ENCODE results near the gene YIPF1.

YIPF1 gene

DNA sequence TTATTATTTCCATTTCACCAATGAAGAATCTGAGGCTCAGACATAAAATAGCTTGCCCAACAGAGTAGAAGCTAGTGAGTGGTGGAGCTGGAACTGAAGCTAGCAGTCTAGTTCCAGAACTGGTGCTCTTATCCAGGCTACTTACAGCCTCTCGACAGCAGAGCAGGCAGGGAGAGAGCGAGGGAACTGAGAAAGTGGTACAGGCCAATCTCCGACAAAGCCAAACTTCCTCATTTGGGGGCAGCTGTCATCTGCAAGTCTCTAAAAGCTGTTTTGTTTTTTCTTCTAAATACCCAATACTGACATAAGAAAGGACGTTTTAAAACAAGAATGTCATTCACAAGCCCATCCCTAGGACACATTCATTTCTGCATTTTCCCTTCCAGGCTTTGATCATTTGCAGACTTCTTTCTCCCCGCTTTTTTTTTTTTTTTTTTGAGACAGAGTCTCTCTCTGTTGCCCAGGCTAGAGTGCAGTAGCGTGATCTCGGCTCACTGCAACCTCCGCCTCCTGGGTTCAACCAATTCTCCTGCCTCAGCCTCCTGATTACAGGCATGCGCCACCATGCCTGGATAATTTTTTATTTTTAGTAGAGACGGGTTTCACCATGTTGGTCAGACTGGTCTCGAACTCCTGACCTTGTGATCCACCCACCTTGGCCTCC lies 20.0 kb downstream of the YIPF1 start:
- H3K4me3 ChIP-seq (ENCODE audit: low read length): peak overlapping the region; percentile 48; the same call in 1 of the 2 replicates
- no peaks in the 10 kb centered on the region for H3K79me2 ChIP-seq (ENCODE audit: low read length)
- H3K4me2 ChIP-seq (ENCODE audit: low read length): peak overlapping the region; percentile 58
- no peak overlapping the region for H2AFZ ChIP-seq (ENCODE audit: low read depth, low read length)
- peaks cover 13% of the 10 kb centered on the region for H3K4me1 ChIP-seq (ENCODE audit: low read length)
- no peak overlapping the region for H3K9ac ChIP-seq (ENCODE audit: low read length)
- H3K27me3 ChIP-seq (ENCODE audit: low read depth, low read length): no peaks in the 10 kb centered on the region
- no peaks in the 10 kb centered on the region for H3K36me3 ChIP-seq (replicated peaks; ENCODE audit: low read depth, low read length)
- no peak for TF ChIP-seq EZH2phosphoT487 (IDR thresholded peaks at IDR 0.05; ENCODE audit: low read depth)
- TF ChIP-seq CTCF (IDR thresholded peaks at IDR 0.05; ENCODE audit: low read depth, low read length): no peak
- no peaks in the 10 kb centered on the region for H4K20me1 ChIP-seq (ENCODE audit: insufficient read depth, low read length)
- peak overlapping the region; percentile 59 for H3K27ac ChIP-seq (ENCODE audit: low read length)
- H3K9me3 ChIP-seq (ENCODE audit: insufficient read depth, low read length): no peaks in the 10 kb centered on the region

DNA sequence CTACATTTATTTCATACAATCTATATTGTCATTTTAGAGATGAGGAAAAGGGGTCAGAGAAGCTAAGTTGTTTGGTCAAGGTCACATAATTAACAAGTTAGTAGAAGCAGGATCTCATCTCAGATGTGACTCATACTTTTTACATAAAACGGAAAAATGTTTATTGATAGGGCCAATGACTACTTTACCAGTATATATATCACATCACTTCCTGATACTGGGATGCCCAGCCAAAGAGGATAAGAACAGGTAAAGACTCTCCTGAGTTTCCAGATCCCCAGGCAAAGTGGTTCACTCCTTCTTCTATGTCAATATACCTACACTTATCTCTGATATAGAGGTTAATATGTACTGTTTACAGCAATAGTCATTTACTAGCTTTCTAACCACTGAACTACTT lies 21.0 kb downstream of the YIPF1 start:
- no peaks in the 10 kb centered on the region for H3K27me3 ChIP-seq (ENCODE audit: low read depth, low read length)

DNA sequence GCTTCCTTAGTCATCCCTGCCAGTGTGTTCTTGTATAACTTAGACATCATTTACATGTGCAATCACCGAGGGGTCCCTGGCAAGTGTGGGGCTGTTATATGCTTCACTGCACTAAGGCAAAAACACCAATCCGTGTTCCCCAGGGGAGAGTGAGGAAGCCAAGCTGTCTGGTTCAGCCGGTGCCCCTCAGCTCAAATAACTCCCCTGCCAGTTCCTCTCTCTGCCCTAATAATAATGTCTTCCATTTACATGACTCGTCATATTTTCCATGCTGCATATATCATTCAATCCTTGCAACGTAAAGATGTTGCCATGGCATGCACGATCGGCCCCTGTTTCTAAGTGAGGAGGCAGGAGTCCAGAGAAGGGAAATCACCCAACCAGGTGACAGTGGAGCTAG lies 27.1 kb downstream of the YIPF1 start:
- peak overlapping the region; percentile 43 for H3K4me2 ChIP-seq (ENCODE audit: low read length)
- no peak overlapping the region for H3K9ac ChIP-seq (ENCODE audit: low read length)
- TF ChIP-seq CTCF (IDR thresholded peaks at IDR 0.05; ENCODE audit: low read depth, low read length): no peak
- no peak for TF ChIP-seq EZH2phosphoT487 (IDR thresholded peaks at IDR 0.05; ENCODE audit: low read depth)
- H3K79me2 ChIP-seq (ENCODE audit: low read length): no peaks in the 10 kb centered on the region
- no peak overlapping the region for H2AFZ ChIP-seq (ENCODE audit: low read depth, low read length)
- H3K4me3 ChIP-seq (ENCODE audit: low read length): 0 out of 2 replicates have a peak overlapping the region, but pooled peaks have one; percentile 24
- H3K27me3 ChIP-seq (ENCODE audit: low read depth, low read length): no peaks in the 10 kb centered on the region
- no peak overlapping the region for H3K27ac ChIP-seq (ENCODE audit: low read length)
- no peaks in the 10 kb centered on the region for H3K9me3 ChIP-seq (ENCODE audit: insufficient read depth, low read length)
- no peaks in the 10 kb centered on the region for H4K20me1 ChIP-seq (ENCODE audit: insufficient read depth, low read length)
- peaks cover 14% of the 10 kb centered on the region for H3K4me1 ChIP-seq (ENCODE audit: low read length)
- no peaks in the 10 kb centered on the region for H3K36me3 ChIP-seq (replicated peaks; ENCODE audit: low read depth, low read length)

More for the DNA sequence above, 21.0 kb downstream of the YIPF1 start:
- Histone ChIP-seq H3K4me2 (ENCODE audit: low read length) (no peak overlapping the region), H3K4me3 (ENCODE audit: low read length) (no peak overlapping the region), H3K79me2 (ENCODE audit: low read length) (no peaks in the 10 kb centered on the region), H3K9me3 (ENCODE audit: insufficient read depth, low read length) (no peaks in the 10 kb centered on the region), H4K20me1 (ENCODE audit: insufficient read depth, low read length) (no peaks in the 10 kb centered on the region), H3K36me3 (replicated peaks; ENCODE audit: low read depth, low read length) (no peaks in the 10 kb centered on the region), H3K4me1 (ENCODE audit: low read length) (peaks cover 13% of the 10 kb centered on the region), H3K9ac (ENCODE audit: low read length) (no peak overlapping the region), H2AFZ (ENCODE audit: low read depth, low read length) (no peak overlapping the region), H3K27ac (ENCODE audit: low read length) (no peak overlapping the region)
- no peak for TF ChIP-seq CTCF (IDR thresholded peaks at IDR 0.05; ENCODE audit: low read depth, low read length)
- no peak for TF ChIP-seq EZH2phosphoT487 (IDR thresholded peaks at IDR 0.05; ENCODE audit: low read depth)

GRCh38 chr1:53860967-53861411 lies 28.6 kb downstream of the YIPF1 start:
- H3K4me1 ChIP-seq (ENCODE audit: low read length): peaks cover 14% of the 10 kb centered on the region
- no peak overlapping the region for H3K4me2 ChIP-seq (ENCODE audit: low read length)
- no peak overlapping the region for H2AFZ ChIP-seq (ENCODE audit: low read depth, low read length)
- H3K9ac ChIP-seq (ENCODE audit: low read length): no peak overlapping the region
- H3K36me3 ChIP-seq (replicated peaks; ENCODE audit: low read depth, low read length): no peaks in the 10 kb centered on the region
- no peak overlapping the region for H3K4me3 ChIP-seq (ENCODE audit: low read length)
- H3K27me3 ChIP-seq (ENCODE audit: low read depth, low read length): no peaks in the 10 kb centered on the region
- H4K20me1 ChIP-seq (ENCODE audit: insufficient read depth, low read length): no peaks in the 10 kb centered on the region
- H3K27ac ChIP-seq (ENCODE audit: low read length): no peak overlapping the region
- peak; percentile 78 for TF ChIP-seq CTCF (IDR thresholded peaks at IDR 0.05; ENCODE audit: low read depth, low read length)
- TF ChIP-seq EZH2phosphoT487 (IDR thresholded peaks at IDR 0.05; ENCODE audit: low read depth): no peak
- no peaks in the 10 kb centered on the region for H3K79me2 ChIP-seq (ENCODE audit: low read length)
- no peaks in the 10 kb centered on the region for H3K9me3 ChIP-seq (ENCODE audit: insufficient read depth, low read length)

All from OCI-LY3 (cell line).